Fibroblast of upper back skin (primary cell): ENCODE results near the gene VWA8.
"Not testable (repeated sequence)": the region's sequence is repeated elsewhere in the genome, so short reads cannot be mapped to it uniquely, and the experiment has no call there.

ENCODE experiments used
- DNase-seq: peaks from one replicate; pipeline ENCODE4 v3.0.0-alpha.2; 2013

VWA8 gene

DNA sequence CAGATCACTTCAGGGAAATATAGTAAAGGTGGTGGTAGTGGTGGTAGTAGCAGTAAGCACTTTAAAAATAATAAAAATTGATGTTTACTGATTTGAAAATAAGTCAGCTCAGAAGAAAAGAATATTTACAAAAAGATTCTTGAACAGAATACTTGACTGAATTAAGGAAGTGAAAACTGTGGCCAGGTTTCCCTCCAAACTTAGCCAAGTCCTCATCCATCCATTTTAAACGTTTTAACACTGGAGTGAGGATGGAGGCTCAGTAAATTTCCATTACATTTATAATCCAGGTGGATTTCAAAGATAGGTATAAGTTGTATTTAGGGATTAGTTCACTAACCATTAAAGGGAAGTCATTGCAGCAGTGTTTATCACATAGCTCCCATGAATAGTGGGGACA lies 282.1 kb downstream of the VWA8 start:
- no peak for DNase-seq

- peak; percentile 93 for DNase-seq
Observed at GRCh38 chr13:41678249-41678648, 282.7 kb downstream of the VWA8 start.

DNA sequence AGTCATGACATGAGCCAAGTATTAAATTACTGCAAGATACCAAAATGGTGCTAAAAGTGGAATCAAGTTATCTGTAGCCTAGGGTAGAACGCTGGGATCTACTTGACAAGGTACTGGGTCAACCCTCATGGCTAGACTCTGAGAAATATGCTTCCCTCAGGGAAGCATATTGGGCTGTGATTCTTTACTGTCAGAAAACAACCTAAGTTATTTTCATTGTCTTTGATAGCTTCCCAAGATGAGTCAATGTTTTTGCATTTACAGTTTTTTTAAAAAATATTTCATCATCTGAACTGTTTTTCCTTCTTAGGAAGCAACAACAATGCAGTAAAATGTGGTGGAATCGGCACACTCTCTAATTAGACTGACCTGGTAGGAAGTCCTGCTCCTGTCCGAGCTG lies 285.6 kb downstream of the VWA8 start:
- no peak for DNase-seq

- no peak for DNase-seq
Observed at GRCh38 chr13:41674246-41674645, 286.7 kb downstream of the VWA8 start.

DNA sequence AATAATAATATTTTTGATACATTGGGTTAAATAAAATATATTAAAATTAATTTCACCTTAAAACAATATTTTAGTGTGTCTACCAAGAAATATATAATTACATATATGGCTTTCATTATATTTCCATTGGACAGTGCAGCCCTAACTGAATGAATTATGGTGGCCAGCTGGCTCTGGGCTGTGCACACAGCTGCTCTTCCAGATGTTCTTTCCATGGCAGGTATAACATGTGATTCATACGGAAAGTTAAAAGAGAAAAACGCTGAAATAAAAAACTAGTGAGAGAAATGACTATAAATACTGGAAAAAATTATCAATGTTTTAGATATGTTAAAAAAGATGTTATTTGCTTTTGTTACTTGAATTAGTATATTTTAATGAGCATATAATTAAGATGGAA lies 287.3 kb downstream of the VWA8 start:
- no peak for DNase-seq

DNA sequence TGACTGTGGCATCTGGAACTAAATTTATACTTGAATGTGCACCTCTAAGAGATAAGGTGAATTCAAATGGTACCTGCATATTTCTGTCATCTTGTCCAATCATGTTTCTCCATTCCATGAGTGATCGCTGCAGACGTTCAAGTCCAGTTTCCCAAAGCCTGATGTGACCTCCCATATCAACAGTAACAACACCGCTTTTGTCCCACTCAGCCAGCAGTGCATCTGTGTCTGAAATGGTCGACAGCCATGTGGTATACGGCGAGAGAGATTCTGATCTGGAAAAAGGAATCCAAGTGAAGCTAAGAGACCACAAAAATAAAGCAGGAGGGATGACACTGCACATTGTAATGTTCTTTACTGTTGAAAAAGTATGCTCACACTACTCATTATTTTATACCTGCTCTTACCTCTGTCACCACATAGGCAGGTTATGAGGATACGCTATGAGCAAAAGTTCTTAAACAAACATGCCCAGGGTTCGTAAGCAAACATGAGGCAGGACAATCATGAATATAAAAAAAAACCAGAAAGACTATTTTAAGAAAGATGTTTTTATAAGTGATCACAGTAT lies 290.0 kb downstream of the VWA8 start:
- peak; percentile 44 for DNase-seq

- peak; percentile 93 for DNase-seq
Observed at GRCh38 chr13:41668130-41668757, 292.7 kb downstream of the VWA8 start.

DNA sequence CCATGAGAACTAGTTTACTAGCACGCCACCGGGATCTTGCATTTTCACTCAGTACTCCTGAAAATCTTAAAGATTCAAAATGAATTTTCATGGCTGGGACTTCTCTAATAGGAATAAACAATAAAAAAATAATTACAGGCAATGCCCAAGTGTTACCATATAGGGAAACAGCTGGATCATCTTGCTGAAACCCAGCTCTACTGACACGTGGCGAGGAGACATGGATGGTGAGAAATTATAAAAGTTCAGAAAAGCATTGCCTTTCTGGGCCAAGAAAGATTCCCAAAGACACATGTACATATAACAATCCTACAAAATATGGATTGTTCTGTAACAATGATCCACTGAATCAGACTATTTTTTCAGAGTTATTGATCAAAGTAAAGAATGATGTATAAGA lies 294.3 kb downstream of the VWA8 start:
- DNase-seq = no peak

GRCh38 chr13:41660411-41660810 lies 300.5 kb downstream of the VWA8 start:
- DNase-seq = peak; percentile 87

- DNase-seq = peak; percentile 52
Observed at GRCh38 chr13:41658057-41658661, 302.8 kb downstream of the VWA8 start.

- DNase-seq = no peak
Observed at GRCh38 chr13:41655997-41656396, 304.9 kb downstream of the VWA8 start.

DNA sequence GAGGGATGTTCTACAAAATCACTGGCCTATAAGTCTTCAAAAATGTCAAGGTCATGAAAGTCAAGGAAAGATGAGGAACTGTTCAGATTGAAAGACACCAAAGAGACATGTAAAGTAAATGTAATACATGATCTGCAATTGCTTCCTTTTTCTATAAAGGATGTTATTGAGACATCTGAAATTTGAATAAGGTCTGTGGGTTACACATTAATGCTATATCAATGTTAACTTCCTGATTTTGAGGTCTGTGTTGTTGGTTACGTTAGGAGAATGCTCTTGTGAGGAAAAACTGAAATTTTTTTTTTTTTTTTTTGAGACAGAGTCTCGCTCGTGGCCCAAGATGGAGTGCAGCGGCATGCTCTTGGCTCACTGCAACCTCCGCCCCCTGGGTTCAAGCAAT lies 306.1 kb downstream of the VWA8 start:
- no peak for DNase-seq

- DNase-seq = peak; percentile 67
Observed at GRCh38 chr13:41652735-41653361, 308.1 kb downstream of the VWA8 start.

GRCh38 chr13:41651413-41652058 lies 309.4 kb downstream of the VWA8 start:
- no peak for DNase-seq

DNA sequence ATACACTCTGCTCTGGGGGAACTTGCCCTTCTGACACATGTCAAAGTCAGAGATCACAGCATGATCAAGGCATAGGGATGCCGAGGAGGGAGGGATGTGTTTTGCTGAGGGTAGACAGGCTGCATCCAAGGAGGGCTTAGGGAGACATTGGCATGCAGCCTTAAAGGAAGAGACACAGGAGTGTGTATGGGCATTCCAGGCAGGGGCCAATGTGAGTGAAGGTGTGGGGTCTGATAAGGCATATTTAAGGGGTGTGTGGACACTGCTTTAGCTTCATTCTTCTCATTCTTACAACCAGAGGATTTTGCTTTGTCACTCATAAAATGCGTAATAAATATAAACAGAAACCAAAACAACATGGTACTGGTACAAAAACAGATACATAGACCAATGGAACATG lies 310.2 kb downstream of the VWA8 start:
- no peak for DNase-seq

- DNase-seq = peak; percentile 25
Observed at GRCh38 chr13:41649659-41650058, 311.2 kb downstream of the VWA8 start.

DNA sequence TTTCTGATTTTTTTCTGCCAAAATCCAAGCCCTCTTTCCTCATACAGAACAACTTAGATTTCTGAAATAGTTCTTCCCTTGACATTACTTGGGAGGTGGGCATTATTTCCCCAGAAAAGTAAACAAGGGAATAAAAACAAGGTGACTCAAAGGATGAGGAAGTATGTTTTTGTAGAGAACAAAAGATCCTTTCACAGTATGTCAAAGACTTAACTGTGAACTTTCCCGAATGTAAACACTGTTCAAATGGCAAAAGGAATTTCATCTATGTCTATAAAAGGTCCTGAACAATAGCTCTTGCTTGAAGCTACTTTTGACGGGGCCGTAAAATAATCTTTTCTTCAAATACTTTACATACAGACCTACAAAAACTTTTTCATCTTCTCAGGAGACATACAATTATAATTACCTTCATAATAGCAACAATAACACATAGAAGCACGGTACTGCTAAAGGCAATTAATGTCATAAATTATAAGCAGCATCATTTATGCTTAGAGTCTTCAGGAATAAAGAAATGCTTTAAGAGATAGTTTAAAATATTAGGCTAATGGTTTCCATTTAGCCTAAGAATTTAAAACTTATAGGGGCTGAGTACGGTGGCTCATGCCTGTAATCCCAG lies 312.5 kb downstream of the VWA8 start:
- no peak for DNase-seq

DNA sequence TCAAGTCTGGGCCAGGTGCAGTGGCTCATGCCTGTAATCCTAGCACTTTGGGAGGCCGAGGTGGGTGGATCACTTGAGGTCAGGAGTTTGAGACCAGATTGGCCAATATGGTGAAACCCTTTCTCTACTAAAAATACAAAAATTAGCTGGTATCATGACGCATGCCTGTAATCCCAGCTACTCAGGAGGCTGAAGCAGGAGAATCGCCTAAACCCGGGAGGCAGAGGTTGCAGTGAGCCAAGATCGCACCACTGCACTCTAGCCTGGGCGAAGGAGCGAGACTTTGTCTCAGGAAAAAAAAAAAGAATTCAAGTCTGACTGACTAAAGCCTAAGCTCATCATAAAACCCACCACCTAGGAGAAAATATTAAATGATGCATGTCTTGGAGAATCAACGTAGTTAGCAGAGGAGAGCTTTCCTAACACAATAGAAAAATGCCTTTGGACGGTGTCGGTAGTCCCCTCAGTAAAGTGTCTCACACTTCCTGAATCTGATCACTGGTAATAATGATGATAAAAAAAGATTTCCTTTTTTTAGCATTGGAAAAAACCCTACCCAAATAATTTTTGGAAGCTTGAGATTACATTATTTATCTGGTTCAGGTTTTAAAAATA lies 313.1 kb downstream of the VWA8 start:
- DNase-seq = not testable (repeated sequence)

- DNase-seq = peak; percentile 84
Observed at GRCh38 chr13:41645331-41645730, 315.6 kb downstream of the VWA8 start.

DNA sequence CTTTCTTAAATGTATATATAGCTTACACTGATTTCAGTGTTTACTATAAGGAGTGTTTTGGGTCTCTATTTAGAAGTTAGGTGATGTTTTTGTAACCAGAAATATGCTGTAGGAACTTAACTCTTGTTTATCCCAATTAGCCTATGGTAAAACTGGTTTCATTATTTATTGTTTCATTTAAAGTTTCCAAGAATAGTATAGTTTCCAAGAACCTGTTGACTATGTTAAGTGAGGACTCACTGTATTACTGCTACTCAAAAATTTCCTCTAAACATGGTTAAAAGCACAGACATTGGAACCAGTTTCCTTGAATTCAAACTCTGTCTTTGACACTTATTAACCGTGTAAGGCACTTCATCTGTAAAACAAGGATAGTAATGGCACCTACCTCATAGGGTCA lies 316.2 kb downstream of the VWA8 start:
- DNase-seq = no peak

DNA sequence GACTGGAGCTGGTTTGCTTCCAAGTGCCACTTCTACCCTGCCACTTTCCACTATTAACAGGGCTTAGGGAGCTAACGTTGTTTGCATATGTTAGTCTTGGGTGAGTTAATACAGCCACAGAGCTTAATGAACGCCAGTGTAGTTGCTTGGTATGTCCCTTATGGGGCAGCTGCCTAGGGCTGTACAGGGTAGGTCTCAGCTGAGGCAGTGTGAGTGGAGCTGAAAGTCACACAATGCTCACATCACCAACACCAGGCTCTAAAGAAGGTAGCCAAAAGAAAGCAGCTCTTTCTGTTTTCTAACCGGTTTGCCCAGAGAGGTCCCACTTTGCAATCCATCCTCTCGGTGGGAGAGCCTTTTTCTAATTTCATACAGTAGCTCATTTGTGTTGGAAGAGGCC lies 317.4 kb downstream of the VWA8 start:
- DNase-seq = no peak

DNA sequence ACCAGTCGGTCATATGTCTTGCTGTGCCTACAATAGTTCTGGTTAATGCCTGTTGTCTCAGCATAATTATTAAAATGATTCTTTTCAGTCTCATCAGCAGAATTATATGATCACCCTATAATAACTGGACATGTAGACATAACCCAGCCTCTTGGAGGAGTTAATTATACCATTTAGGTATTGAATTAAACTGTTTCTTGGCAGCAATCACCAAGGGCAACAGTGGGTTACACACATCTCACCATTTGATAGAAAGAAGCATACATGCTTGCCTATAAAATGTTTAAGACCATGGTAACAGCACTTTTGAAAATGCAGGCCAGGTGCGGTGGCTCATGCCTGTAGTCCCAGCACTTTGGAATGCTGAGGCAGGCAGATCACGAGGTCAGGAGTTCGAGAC lies 318.9 kb downstream of the VWA8 start:
- no peak for DNase-seq

DNA sequence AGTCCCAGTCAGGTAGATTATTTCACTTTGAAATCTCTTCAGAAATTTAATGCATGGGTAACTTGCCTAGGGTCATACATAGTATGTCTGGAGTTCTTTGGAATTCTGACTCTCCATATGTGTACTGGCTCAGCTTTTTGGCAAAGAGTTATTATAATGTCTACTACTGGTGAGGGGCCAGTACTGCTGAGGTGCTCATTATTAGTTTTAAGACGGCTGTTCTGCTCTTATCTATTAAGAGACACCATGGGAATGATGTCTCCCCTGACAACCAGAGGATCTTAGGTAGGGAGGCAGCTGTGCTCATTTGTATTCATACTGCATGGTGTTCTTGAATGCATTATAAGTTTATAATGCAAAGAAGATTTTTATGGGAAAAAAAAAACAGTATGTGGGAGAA lies 319.5 kb downstream of the VWA8 start:
- no peak for DNase-seq
